Activated CD8-positive, alpha-beta memory T cell treated with anti-CD3 and anti-CD28 coated beads for 36 hours (primary cell): ENCODE measurements around the gene FOXD2. TPM values are rescaled to one million over a fixed set of nuclear protein-coding genes. Genes with fewer than 3 reads are reported as not detected.

Source experiments
- CTCF ChIA-PET: fragments of 350-600 bp; sonication (Branson Sonifier 250); formaldehyde crosslinking; loops from one replicate; lab custom pipeline; 2021; ENCODE audit warnings: antibody characterized with exemption; lab: Charles Lee
- POLR2A ChIA-PET: fragments of 350-600 bp; sonication (Branson Sonifier 250); formaldehyde crosslinking; loops from one replicate; lab custom pipeline; 2021; ENCODE audit warnings: antibody characterized with exemption; lab: Charles Lee
- total RNA-seq, 2 experiments: library from RNA; stranded (reverse); gene quantifications; one replicate each; pipeline ENCODE4 v1.2.3, GENCODE V29; 2021

FOXD2 gene
- total RNA-seq, 2 experiments from 2014 or later, result 0.06 to 0.13 TPM

GRCh38 chr1:47435506-47436303 lies 2.1 kb upstream of the FOXD2 start:
- ChIA-PET CTCF (interaction anchor here (0.6 to 5.3 kb wide), 13 partner anchors 13 to 291 kb away, joined by 3 to 59 read pairs (median 4); partner anchors contain the start of gene CMPK1), POLR2A (interaction anchor here (0.5 kb wide), 1 partner anchor 227 kb away, joined by 3 read pairs; no protein-coding TSS in a partner anchor)

GRCh38 chr1:47436304-47436978 lies 1.4 kb upstream of the FOXD2 start:
- CTCF ChIA-PET, result interaction anchor here (0.6 to 5.3 kb wide), 10 partner anchors 12 to 291 kb away, joined by 3 to 59 read pairs (median 8); partner anchors contain the start of gene CMPK1
- POLR2A ChIA-PET, result interaction anchor here (0.5 kb wide), 1 partner anchor 227 kb away, joined by 3 read pairs; no protein-coding TSS in a partner anchor

- ChIA-PET POLR2A (interaction anchor here (0.6 to 1.9 kb wide), 4 partner anchors 94 to 729 kb away, joined by 3 to 7 read pairs (median 6); partner anchors contain the start of gene CMPK1), CTCF (interaction anchor here (0.7 to 5.3 kb wide), 21 partner anchors 12 to 290 kb away, joined by 3 to 59 read pairs (median 3); partner anchors contain the start of genes CMPK1 and STIL)
Measured at GRCh38 chr1:47436979-47437446, 831 bp upstream of the FOXD2 start.

GRCh38 chr1:47438165-47439016 lies 547 bp downstream of the FOXD2 start:
- ChIA-PET CTCF (interaction anchor here (0.7 to 5.3 kb wide), 17 partner anchors 10 to 289 kb away, joined by 3 to 59 read pairs (median 4); partner anchors contain the start of gene STIL), POLR2A (interaction anchor here (0.5 to 1.9 kb wide), 3 partner anchors 100 to 288 kb away, joined by 3 to 7 read pairs (median 6); partner anchors contain the start of gene CMPK1)

- ChIA-PET POLR2A (interaction anchor here (1.9 kb wide), 1 partner anchor 106 kb away, joined by 7 read pairs; the partner anchor contains the start of gene CMPK1), CTCF (interaction anchor here (1.1 to 5.2 kb wide), 3 partner anchors 10 to 271 kb away, joined by 3 to 59 read pairs (median 3); no protein-coding TSS in a partner anchor)
Measured at GRCh38 chr1:47439017-47439818, 1.4 kb downstream of the FOXD2 start.

- ChIA-PET CTCF (interaction anchor here (1.0 to 2.1 kb wide), 4 partner anchors 9 to 270 kb away, joined by 3 to 9 read pairs (median 3); no protein-coding TSS in a partner anchor), POLR2A (no interaction called here)
Measured at GRCh38 chr1:47439819-47440598, 2.2 kb downstream of the FOXD2 start.

GRCh38 chr1:47440599-47441081 lies 2.8 kb downstream of the FOXD2 start:
- CTCF ChIA-PET, result interaction anchor here (1.0 to 2.1 kb wide), 6 partner anchors 8 to 285 kb away, joined by 3 to 9 read pairs (median 3); no protein-coding TSS in a partner anchor
- POLR2A ChIA-PET, result no interaction called here

GRCh38 chr1:47441450-47442106 lies 3.7 kb downstream of the FOXD2 start:
- CTCF ChIA-PET, result interaction anchor here (1.0 to 2.1 kb wide), 5 partner anchors 9 to 285 kb away, joined by 3 to 9 read pairs (median 3); no protein-coding TSS in a partner anchor
- POLR2A ChIA-PET, result no interaction called here

GRCh38 chr1:47442202-47442601 lies 4.4 kb downstream of the FOXD2 start:
- ChIA-PET POLR2A (no interaction called here), CTCF (interaction anchor here (2.1 kb wide), 1 partner anchor 268 kb away, joined by 9 read pairs; no protein-coding TSS in a partner anchor)

GRCh38 chr1:47442842-47443529 lies 5.1 kb downstream of the FOXD2 start:
- ChIA-PET CTCF (no interaction called here), POLR2A (no interaction called here)

GRCh38 chr1:47443530-47444296 lies 5.9 kb downstream of the FOXD2 start:
- POLR2A ChIA-PET, result no interaction called here
- CTCF ChIA-PET, result no interaction called here

- POLR2A ChIA-PET, result no interaction called here
- CTCF ChIA-PET, result no interaction called here
Measured at GRCh38 chr1:47444297-47444561, 6.4 kb downstream of the FOXD2 start.

GRCh38 chr1:47444562-47445465 lies 7.0 kb downstream of the FOXD2 start:
- CTCF ChIA-PET, result interaction anchor here (0.7 kb wide), 1 partner anchor 13 kb away, joined by 3 read pairs; no protein-coding TSS in a partner anchor
- POLR2A ChIA-PET, result no interaction called here
